ENCODE results near the gene ACTN1.

- no peak for TF ChIP-seq CTCF (IDR thresholded peaks at IDR 0.05; ENCODE audit: low read depth, low read length)
- no peak for TF ChIP-seq EZH2phosphoT487 (IDR thresholded peaks at IDR 0.05; ENCODE audit: low read depth)
These were observed 32.6 kb downstream of the ACTN1 start for GRCh38 chr14:68946489-68946822.
